Hepatocyte (in vitro differentiated cells): ENCODE results near the gene FDXACB1.

Experiments
- EZH2 ChIP-seq: fragments of 200-600 bp; sonication (generic); IDR thresholded peaks from 2 replicates; pipeline ENCODE4 v1.6.1; 2016; ENCODE audit warnings: antibody characterized with exemption, mild to moderate bottlenecking, borderline replicate concordance
- EZH2phosphoT487 ChIP-seq: fragments of 200-600 bp; sonication (generic); IDR thresholded peaks from one replicate; pipeline ENCODE4 v1.6.1; 2018; ENCODE audit warnings: antibody characterized with exemption, mild to moderate bottlenecking, low read depth, moderate library complexity; ENCODE audit not compliant: unreplicated experiment, severe bottlenecking
- TF ChIP-seq, protein P1 (sequence below): fragments of 200-600 bp; sonication (generic); IDR thresholded peaks from 2 replicates; pipeline ENCODE4 v1.5.1; 2016; ENCODE audit warnings: antibody characterized with exemption, mild to moderate bottlenecking; ENCODE audit not compliant: poor library complexity

DNA sequence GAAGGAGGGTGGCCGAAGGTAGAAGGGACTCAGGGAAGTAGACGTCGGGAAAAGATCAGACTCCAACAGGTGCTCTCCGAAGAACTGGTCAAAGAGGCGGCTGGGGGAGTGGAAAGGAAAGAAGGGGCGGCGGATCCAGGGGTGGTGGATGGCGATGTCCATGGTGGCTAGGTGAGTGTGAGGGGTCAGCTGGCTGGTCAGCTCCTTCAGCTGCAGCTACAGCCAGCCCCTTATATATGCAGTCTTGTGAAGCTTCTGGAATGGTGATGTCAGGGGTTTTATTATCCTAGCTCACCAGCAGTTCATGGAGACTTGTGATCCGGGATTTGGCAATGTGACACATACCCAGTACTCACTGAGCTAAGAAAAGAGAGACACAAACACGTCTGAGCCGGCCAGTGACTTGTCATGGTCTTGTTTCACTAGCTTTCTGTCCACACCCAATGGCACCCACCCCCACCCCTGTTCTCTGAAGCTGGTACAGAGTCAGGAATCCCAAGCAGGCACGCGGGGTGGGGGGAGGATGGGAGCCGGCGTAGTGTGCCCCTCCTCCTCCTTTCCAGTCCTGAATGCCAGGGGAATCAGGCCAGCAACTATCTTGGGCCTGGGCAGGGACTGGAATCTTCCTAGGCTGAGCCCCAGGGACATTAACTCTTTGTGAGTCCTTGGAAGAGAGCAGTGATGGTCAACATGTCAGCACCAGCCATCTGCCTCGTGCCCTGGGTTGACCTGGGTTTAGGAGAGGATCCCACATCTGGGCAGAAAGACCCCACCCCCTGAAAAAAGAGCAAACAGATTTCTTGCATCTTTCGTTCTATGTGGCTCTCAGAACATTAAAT lies 32.8 kb upstream of the FDXACB1 start, which contains the start of gene CRYAB:
- TF ChIP-seq, protein P1, sequence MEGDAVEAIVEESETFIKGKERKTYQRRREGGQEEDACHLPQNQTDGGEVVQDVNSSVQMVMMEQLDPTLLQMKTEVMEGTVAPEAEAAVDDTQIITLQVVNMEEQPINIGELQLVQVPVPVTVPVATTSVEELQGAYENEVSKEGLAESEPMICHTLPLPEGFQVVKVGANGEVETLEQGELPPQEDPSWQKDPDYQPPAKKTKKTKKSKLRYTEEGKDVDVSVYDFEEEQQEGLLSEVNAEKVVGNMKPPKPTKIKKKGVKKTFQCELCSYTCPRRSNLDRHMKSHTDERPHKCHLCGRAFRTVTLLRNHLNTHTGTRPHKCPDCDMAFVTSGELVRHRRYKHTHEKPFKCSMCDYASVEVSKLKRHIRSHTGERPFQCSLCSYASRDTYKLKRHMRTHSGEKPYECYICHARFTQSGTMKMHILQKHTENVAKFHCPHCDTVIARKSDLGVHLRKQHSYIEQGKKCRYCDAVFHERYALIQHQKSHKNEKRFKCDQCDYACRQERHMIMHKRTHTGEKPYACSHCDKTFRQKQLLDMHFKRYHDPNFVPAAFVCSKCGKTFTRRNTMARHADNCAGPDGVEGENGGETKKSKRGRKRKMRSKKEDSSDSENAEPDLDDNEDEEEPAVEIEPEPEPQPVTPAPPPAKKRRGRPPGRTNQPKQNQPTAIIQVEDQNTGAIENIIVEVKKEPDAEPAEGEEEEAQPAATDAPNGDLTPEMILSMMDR, result no peak
- TF ChIP-seq EZH2phosphoT487 (no peak), EZH2 (no peak)
